Hepatocyte (in vitro differentiated cells): ENCODE measurements around the gene MYH11. TPM values are rescaled to one million over a fixed set of nuclear protein-coding genes. Genes with fewer than 3 reads are reported as not detected.
"Not testable (repeated sequence)": the region's sequence is repeated elsewhere in the genome, so short reads cannot be mapped to it uniquely, and the experiment has no call there.

Source experiments
- DNase-seq: peaks from one replicate; pipeline ENCODE4 v3.0.0-alpha.2; 2016; ENCODE audit warnings: low spot score
- H2AFZ ChIP-seq: fragments of 200-600 bp; sonication (generic); 2 replicates; pipeline ENCODE4 v1.6.0; 2016; ENCODE audit warnings: antibody characterized with exemption, mild to moderate bottlenecking
- H3K27ac ChIP-seq: fragments of 200-600 bp; sonication (generic); 2 replicates; pipeline ENCODE4 v1.5.1; 2016; ENCODE audit warnings: mild to moderate bottlenecking
- H3K27me3 ChIP-seq: fragments of 200-600 bp; sonication (generic); 2 replicates; pipeline ENCODE4 v1.6.1; 2016
- H3K36me3 ChIP-seq: fragments of 200-600 bp; sonication (generic); replicated peaks from 2 replicates; pipeline ENCODE4 v1.5.1; 2016; ENCODE audit warnings: low read depth; ENCODE audit not compliant: insufficient read depth
- H3K4me1 ChIP-seq: fragments of 200-600 bp; sonication (generic); 2 replicates; pipeline ENCODE4 v1.5.1; 2016; ENCODE audit warnings: mild to moderate bottlenecking, moderate library complexity; ENCODE audit not compliant: insufficient read depth
- H3K4me2 ChIP-seq: fragments of 200-600 bp; sonication (generic); 2 replicates; pipeline ENCODE4 v1.6.0; 2016
- H3K4me3 ChIP-seq: fragments of 200-600 bp; sonication (generic); 2 replicates; pipeline ENCODE4 v1.5.1; 2016; ENCODE audit warnings: mild to moderate bottlenecking
- H3K79me2 ChIP-seq: fragments of 200-600 bp; sonication (generic); 2 replicates; pipeline ENCODE4 v1.6.0; 2017; ENCODE audit warnings: mild to moderate bottlenecking
- H3K9me2 ChIP-seq: fragments of 200-600 bp; sonication (generic); replicated peaks from 2 replicates; pipeline ENCODE4 v1.6.0; 2017; ENCODE audit warnings: mild to moderate bottlenecking; ENCODE audit not compliant: insufficient read depth
- H3K9me3 ChIP-seq: fragments of 200-600 bp; sonication (generic); 2 replicates; pipeline ENCODE4 v1.5.1; 2016; ENCODE audit warnings: low read depth, mild to moderate bottlenecking
- H4K20me1 ChIP-seq: fragments of 200-600 bp; sonication (generic); 2 replicates; pipeline ENCODE4 v1.6.0; 2016; ENCODE audit warnings: mild to moderate bottlenecking; ENCODE audit not compliant: insufficient read depth, poor library complexity, severe bottlenecking
- EZH2 ChIP-seq: fragments of 200-600 bp; sonication (generic); IDR thresholded peaks from 2 replicates; pipeline ENCODE4 v1.6.1; 2016; ENCODE audit warnings: antibody characterized with exemption, mild to moderate bottlenecking, borderline replicate concordance
- EZH2phosphoT487 ChIP-seq: fragments of 200-600 bp; sonication (generic); IDR thresholded peaks from one replicate; pipeline ENCODE4 v1.6.1; 2018; ENCODE audit warnings: antibody characterized with exemption, mild to moderate bottlenecking, low read depth, moderate library complexity; ENCODE audit not compliant: unreplicated experiment, severe bottlenecking
- WGBS: methylation state at CpG from one replicate; pipeline ENCODE4 v1.1.6; 2016; ENCODE audit warnings: low lambda C conversion rate; ENCODE audit errors: missing lambda C conversion rate; 5-methylcytosine and 5-hydroxymethylcytosine counted together
- polyA plus RNA-seq: library from polyadenylated mRNA; unstranded; fragments of >200 nt; fragmentation: Nextera tagmentation; extraction: Ambion mirVana; gene quantifications from 2 replicates; pipeline ENCODE4 v1.2.1, GENCODE V29; 2016
- small RNA-seq: library from RNA; depleted of rRNA; stranded (forward); fragments of <200 nt; gene quantifications from one replicate; pipeline ENCODE3, GENCODE V24; 2014
- total RNA-seq: library from RNA; depleted of rRNA; stranded (reverse); fragments of >200 nt; gene quantifications from 2 replicates; pipeline ENCODE4 v1.2.3, GENCODE V29; 2014
- TF ChIP-seq, protein P1 (sequence below): fragments of 200-600 bp; sonication (generic); IDR thresholded peaks from 2 replicates; pipeline ENCODE4 v1.5.1; 2016; ENCODE audit warnings: antibody characterized with exemption, mild to moderate bottlenecking; ENCODE audit not compliant: poor library complexity

The MYH11 gene
- total and polyA plus RNA-seq, 2 experiments from 2014 or later = 0.59 to 5.9 TPM

DNA sequence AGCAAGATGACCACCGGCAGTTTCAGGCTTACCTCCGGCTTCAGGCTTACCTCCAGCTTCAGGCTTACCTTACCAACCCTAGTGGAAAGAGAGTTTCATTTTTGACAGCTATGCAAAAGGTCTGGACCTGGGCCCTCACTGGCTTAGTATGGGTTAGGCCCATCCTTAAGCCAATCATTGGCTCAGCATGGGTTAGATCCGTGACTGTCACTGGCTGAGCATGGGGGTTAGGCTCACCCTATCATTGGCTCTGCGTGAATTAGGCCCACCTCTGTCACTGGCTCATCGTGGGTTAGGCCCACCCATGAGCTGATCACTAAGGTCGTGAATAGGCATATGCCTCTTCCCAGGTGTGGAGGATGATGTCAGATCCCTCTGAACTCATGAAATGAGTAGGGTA lies 198.7 kb downstream of the MYH11 start:
- H3K79me2 ChIP-seq = peaks cover 60% of the 10 kb centered on the region

DNA sequence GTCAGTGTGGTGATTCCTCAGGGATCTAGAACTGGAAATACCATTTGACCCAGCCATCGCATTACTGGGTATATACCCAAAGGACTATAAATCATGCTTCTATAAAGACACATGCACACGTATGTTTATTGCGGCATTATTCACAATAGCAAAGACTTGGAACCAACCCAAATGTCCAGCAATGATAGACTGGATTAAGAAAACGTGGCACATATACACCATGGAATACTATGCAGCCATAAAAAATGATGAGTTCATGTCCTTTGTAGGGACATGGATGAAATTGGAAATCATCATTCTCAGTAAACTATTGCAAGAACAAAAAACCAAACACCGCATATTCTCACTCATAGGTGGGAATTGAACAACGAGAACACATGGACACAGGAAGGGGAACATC lies 201.3 kb downstream of the MYH11 start:
- not testable (repeated sequence) for H3K36me3 ChIP-seq, H3K9me2 ChIP-seq, H3K27me3 ChIP-seq, H3K4me2 ChIP-seq, H2AFZ ChIP-seq, H3K4me3 ChIP-seq, H4K20me1 ChIP-seq, H3K9me3 ChIP-seq, DNase-seq, H3K4me1 ChIP-seq, H3K27ac ChIP-seq
- H3K79me2 ChIP-seq = peaks cover 79% of the 10 kb centered on the region
- WGBS = 94% methylated on average over 3 of the region's 6 CpGs

More for the DNA sequence above, 198.7 kb downstream of the MYH11 start:
- Histone ChIP-seq H3K4me1 (no peaks in the 10 kb centered on the region), H3K27ac (no peak overlapping the region), H3K9me3 (no peaks in the 10 kb centered on the region), H3K4me3 (no peak overlapping the region), H3K36me3 (no peaks in the 10 kb centered on the region), H3K9me2 (no peaks in the 10 kb centered on the region), H3K27me3 (no peaks in the 10 kb centered on the region), H3K4me2 (no peak overlapping the region), H2AFZ (no peak overlapping the region), H4K20me1 (no peaks in the 10 kb centered on the region)
- TF ChIP-seq EZH2phosphoT487 = no peak
- WGBS = 88% methylated on average over 6 of the region's 6 CpGs
- DNase-seq = no peak

DNA sequence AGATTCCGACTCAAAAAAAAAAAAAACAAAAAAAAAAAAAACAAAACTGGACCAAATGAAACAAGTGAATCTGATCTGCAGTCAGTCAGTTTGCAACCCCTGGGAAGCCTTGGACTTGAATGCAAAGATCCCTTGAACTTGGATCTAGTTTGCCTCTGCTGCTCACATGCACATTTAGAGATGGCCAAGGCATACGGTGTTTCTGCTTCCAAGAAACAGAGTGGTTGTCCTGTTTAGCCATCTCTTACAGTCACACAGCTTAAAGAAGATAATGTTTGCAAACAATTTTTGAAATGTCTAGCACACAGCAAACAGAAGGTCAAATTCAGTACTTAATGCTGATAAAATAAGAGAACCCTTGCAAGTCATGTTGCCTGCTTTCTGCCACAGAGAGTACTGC lies 202.2 kb downstream of the MYH11 start:
- Histone ChIP-seq H3K36me3 (no peaks in the 10 kb centered on the region), H2AFZ (no peak overlapping the region), H3K4me3 (no peak overlapping the region), H3K27me3 (no peaks in the 10 kb centered on the region), H3K9me3 (no peaks in the 10 kb centered on the region), H3K9me2 (no peaks in the 10 kb centered on the region), H4K20me1 (no peaks in the 10 kb centered on the region), H3K4me2 (no peak overlapping the region), H3K79me2 (peaks cover 82% of the 10 kb centered on the region), H3K4me1 (no peaks in the 10 kb centered on the region), H3K27ac (no peak overlapping the region)
- TF ChIP-seq, protein P1, sequence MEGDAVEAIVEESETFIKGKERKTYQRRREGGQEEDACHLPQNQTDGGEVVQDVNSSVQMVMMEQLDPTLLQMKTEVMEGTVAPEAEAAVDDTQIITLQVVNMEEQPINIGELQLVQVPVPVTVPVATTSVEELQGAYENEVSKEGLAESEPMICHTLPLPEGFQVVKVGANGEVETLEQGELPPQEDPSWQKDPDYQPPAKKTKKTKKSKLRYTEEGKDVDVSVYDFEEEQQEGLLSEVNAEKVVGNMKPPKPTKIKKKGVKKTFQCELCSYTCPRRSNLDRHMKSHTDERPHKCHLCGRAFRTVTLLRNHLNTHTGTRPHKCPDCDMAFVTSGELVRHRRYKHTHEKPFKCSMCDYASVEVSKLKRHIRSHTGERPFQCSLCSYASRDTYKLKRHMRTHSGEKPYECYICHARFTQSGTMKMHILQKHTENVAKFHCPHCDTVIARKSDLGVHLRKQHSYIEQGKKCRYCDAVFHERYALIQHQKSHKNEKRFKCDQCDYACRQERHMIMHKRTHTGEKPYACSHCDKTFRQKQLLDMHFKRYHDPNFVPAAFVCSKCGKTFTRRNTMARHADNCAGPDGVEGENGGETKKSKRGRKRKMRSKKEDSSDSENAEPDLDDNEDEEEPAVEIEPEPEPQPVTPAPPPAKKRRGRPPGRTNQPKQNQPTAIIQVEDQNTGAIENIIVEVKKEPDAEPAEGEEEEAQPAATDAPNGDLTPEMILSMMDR = no peak
- TF ChIP-seq EZH2 (no peak), EZH2phosphoT487 (no peak)
- DNase-seq = no peak
- WGBS = 97% methylated on average over 2 of the region's 2 CpGs

DNA sequence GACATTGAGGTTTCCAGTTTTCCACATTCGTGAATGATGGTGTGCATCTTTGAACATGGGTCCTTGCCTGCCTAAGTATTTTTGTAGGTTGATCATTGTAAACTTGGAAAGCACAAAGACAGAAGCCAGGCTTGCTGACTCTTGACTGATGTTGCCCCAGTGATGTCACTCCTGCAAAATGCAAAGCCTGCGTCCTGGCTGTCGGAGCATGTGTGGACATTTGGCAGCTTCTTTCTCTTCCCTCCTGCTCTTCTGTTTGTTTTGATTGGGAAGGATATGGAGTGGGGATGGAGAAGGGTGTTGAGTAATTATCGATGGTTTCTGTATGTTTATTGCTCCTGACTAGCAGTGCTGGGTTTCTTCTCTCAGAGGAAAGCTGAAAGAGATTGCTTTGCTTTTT lies 203.6 kb downstream of the MYH11 start:
- H3K4me1 ChIP-seq = no peaks in the 10 kb centered on the region
- H3K27ac ChIP-seq = no peak overlapping the region
- no peaks in the 10 kb centered on the region for H3K9me2 ChIP-seq
- no peak overlapping the region for H3K4me3 ChIP-seq
- no peaks in the 10 kb centered on the region for H3K36me3 ChIP-seq
- no peaks in the 10 kb centered on the region for H4K20me1 ChIP-seq
- no peak overlapping the region for H2AFZ ChIP-seq
- DNase-seq = no peak
- no peak for TF ChIP-seq EZH2
- TF ChIP-seq EZH2phosphoT487 = no peak
- TF ChIP-seq, protein P1 = no peak
- 39% methylated on average over 4 of the region's 4 CpGs for WGBS
- peak overlapping the region; percentile 37 for H3K4me2 ChIP-seq
- peaks cover 72% of the 10 kb centered on the region for H3K79me2 ChIP-seq
- H3K27me3 ChIP-seq = no peaks in the 10 kb centered on the region
- H3K9me3 ChIP-seq = no peaks in the 10 kb centered on the region

Small RNA genes within 50 kb of the gene (small RNA-seq; reads per million reads assigned to genes)
- gene RNU6-213P = not detected

Other genes starting within 250 kb of the MYH11 start
- 12.0 and 15.5 TPM in 2 replicates for gene MARF1, start 213.9 kb downstream of the MYH11 start, total RNA-seq
- 7.0 and 8.8 TPM in 2 replicates for gene MARF1, start 213.9 kb downstream of the MYH11 start, polyA plus RNA-seq
- gene NDE1, start 206.8 kb downstream of the MYH11 start, total RNA-seq = 11.8 and 13.1 TPM in 2 replicates
- gene NDE1, start 206.8 kb downstream of the MYH11 start, polyA plus RNA-seq = 10.3 TPM in 2 replicates
- gene CEP20, start 31.6 kb upstream of the MYH11 start, total RNA-seq = 34.9 and 39.8 TPM in 2 replicates
- 20.5 and 21.5 TPM in 2 replicates for gene CEP20, start 31.6 kb upstream of the MYH11 start, polyA plus RNA-seq
- 7.0 and 7.3 TPM in 2 replicates for gene ABCC1, start 92.6 kb upstream of the MYH11 start, total RNA-seq
- gene ABCC1, start 92.6 kb upstream of the MYH11 start, polyA plus RNA-seq = 7.1 and 9.3 TPM in 2 replicates